Subcutaneous abdominal adipose tissue (tissue), 5 donors: ENCODE results near the gene KIDINS220.

ENCODE experiments used
- H3K27ac ChIP-seq: one replicate; pipeline ENCODE4 v1.7.0; 2013; ENCODE audit warnings: low read depth, mild to moderate bottlenecking, inconsistent platforms, low read length, moderate library complexity
- H3K27me3 ChIP-seq, 5 donors: one replicate each; pipeline ENCODE4 v1.7.0; 2013; ENCODE audit warnings: low read length in 5 of 5, inconsistent platforms in 1 of 5; ENCODE audit not compliant: control insufficient read depth in 5 of 5, insufficient read depth in 4 of 5
- H3K36me3 ChIP-seq, 5 donors: one replicate each; pipeline ENCODE4 v1.7.0; 2013; ENCODE audit warnings: low read length in 5 of 5; ENCODE audit not compliant: control insufficient read depth in 5 of 5, insufficient read depth in 5 of 5
- H3K4me1 ChIP-seq, 5 donors: one replicate each; pipeline ENCODE4 v1.7.0; 2013; ENCODE audit warnings: low read length in 5 of 5, mild to moderate bottlenecking in 3 of 5, moderate library complexity in 1 of 5; ENCODE audit not compliant: control insufficient read depth in 5 of 5, insufficient read depth in 5 of 5
- H3K4me3 ChIP-seq, 5 donors: one replicate each; pipeline ENCODE4 v1.7.0; 2013; ENCODE audit warnings: low read length in 5 of 5, low read depth in 1 of 5
- H3K9ac ChIP-seq, 5 donors: one replicate each; pipeline ENCODE4 v1.7.0; 2013; ENCODE audit warnings: low read length in 5 of 5, mild to moderate bottlenecking in 4 of 5, moderate library complexity in 3 of 5
- H3K9me3 ChIP-seq, 5 donors: one replicate each; pipeline ENCODE4 v1.7.0; 2013; ENCODE audit warnings: low read length in 5 of 5; ENCODE audit not compliant: control insufficient read depth in 5 of 5
- donor health status: healthy.
- donor health status: healthy.
- donor health status: healthy.
- donor health status: healthy.
- donor health status: healthy.

Gene KIDINS220

DNA sequence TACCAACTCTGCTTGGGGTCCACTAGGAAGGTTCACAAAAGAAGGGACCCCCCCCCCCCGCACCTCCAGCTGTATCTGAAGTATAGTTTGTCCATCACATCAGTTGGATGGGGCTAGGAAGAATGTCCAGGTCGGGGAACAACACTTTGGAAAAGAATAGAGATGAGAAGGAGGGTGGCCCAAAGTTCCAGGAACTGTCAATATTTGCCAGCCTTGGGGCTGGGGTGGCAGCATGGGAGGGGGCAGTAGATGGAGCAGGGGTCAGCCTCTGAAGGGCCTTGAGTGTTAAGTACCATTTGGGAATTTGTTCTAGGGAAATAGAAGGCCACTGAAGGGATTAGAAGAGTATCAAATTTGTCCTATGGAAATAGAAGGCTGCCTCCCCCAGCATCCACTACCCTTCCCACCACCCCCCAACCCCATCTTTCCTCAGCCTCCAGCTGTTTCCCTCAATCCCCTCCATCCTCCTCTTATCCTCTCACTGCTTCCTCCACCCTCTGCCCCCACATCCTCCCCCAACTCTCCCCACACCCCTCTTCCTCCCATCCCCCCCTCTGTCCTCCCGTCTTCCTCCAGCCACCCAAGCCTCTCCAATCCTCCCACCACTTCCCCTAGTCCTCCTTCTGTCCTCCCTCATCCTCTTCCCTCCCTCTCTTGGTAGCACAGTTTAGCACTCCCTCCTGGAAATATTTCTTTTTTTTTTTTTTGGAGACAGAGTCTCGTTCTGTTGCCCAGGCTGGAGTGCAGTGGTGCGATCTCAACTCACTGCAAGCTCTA is 2.0 kb upstream of the KIDINS220 start:
- Histone ChIP-seq H3K9ac (no peak overlapping the region), H3K4me1 (peaks cover 6 to 30% (median 29%) of the 10 kb centered on the region in 5 donors), H3K27ac (no peak overlapping the region), H3K27me3 (peaks cover 0 to 2% (median 0%) of the 10 kb centered on the region in 5 donors), H3K36me3 (no peaks in the 10 kb centered on the region), H3K4me3 (no peak overlapping the region), H3K9me3 (no peaks in the 10 kb centered on the region)

GRCh38 chr2:8837795-8838140 is 355 bp upstream of the KIDINS220 start:
- Histone ChIP-seq H3K9me3 (no peaks in the 10 kb centered on the region), H3K9ac (peak overlapping the region in 3 of 5 donors; percentile 23 to 60 (median 24)), H3K4me1 (peaks cover 6 to 43% (median 36%) of the 10 kb centered on the region in 5 donors), H3K27ac (no peak overlapping the region), H3K4me3 (peak overlapping the region; percentile 61 to 95 (median 94)), H3K27me3 (peaks cover 0 to 2% (median 0%) of the 10 kb centered on the region in 5 donors), H3K36me3 (no peaks in the 10 kb centered on the region)

GRCh38 chr2:8835279-8835678 is 2.1 kb downstream of the KIDINS220 start:
- H3K9me3 ChIP-seq: no peaks in the 10 kb centered on the region
- no peaks in the 10 kb centered on the region for H3K27me3 ChIP-seq
- peaks cover 6 to 43% (median 36%) of the 10 kb centered on the region in 5 donors for H3K4me1 ChIP-seq
- H3K27ac ChIP-seq: no peak overlapping the region
- H3K9ac ChIP-seq: no peak overlapping the region
- H3K36me3 ChIP-seq: no peaks in the 10 kb centered on the region
- peak overlapping the region in 1 of 5 donors; percentile 16 for H3K4me3 ChIP-seq

DNA sequence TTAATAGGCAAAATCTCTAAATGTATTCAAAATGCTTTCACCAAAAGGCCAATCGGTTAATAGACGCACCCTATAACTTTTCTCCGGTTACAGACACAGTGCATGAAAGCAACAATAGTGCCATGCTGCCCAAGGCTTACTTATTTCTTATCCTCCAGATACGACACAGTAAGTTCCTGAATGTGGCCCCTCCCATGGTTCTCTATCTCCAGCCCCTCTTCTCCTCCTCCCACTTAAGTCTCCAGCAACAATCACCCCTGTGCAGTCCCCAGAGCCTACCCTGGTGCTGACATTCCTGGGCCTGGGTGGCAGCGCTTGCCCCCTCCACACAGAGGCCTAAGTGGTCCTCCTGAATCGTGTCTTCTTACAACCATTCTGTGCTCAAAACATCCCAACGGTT is 3.6 kb downstream of the KIDINS220 start:
- H3K27ac ChIP-seq: no peak overlapping the region
- peaks cover 6 to 43% (median 36%) of the 10 kb centered on the region in 5 donors for H3K4me1 ChIP-seq
- no peaks in the 10 kb centered on the region for H3K27me3 ChIP-seq
- no peak overlapping the region for H3K9ac ChIP-seq
- H3K4me3 ChIP-seq: no peak overlapping the region
- H3K9me3 ChIP-seq: no peaks in the 10 kb centered on the region
- H3K36me3 ChIP-seq: no peaks in the 10 kb centered on the region

DNA sequence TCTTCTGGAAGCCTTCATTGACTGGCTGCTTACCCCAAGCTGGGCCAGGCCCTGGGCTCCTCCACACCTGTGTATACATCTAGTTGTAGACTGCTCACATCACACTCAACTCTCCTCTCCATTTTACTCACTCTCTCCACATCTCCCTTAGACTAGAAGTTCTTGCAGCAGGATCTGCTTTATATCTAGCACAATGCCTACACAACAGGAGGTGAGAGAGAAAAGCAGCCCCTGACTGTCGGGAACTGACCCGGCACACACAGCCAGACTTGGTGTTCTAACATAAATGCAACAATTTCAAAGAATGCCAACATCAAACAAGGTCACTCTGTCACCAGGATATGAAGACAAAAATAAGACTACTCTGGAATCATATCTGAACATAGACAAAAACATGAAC is 5.9 kb downstream of the KIDINS220 start:
- H3K36me3 ChIP-seq: peaks cover 0 to 5% (median 0%) of the 10 kb centered on the region in 5 donors
- H3K4me3 ChIP-seq: no peak overlapping the region
- no peak overlapping the region for H3K27ac ChIP-seq
- H3K9me3 ChIP-seq: no peaks in the 10 kb centered on the region
- no peaks in the 10 kb centered on the region for H3K27me3 ChIP-seq
- no peak overlapping the region for H3K9ac ChIP-seq
- H3K4me1 ChIP-seq: peaks cover 6 to 36% (median 28%) of the 10 kb centered on the region in 5 donors

DNA sequence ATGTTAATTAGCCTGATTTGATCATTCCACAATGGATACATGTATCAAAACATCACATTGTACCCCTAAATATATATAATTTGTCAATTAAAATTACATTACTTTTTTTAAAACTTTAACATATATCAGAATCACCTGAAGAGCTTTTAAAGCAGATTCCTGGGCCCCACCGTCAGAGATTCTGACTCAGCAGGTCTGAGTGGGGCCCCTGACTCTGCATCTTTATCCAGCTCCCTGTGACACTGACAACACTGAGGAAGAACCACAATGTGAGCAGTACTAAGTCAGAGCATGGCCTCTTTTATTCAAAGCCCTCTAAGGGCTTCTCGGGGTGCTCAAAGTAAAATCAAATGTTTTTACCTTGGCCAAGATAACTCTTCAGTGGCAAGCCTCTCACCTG is 9.7 kb downstream of the KIDINS220 start:
- Histone ChIP-seq H3K9me3 (no peaks in the 10 kb centered on the region), H3K36me3 (peaks cover 0 to 15% (median 8%) of the 10 kb centered on the region in 5 donors), H3K27ac (no peak overlapping the region), H3K27me3 (no peaks in the 10 kb centered on the region), H3K4me1 (no peaks in the 10 kb centered on the region), H3K9ac (no peak overlapping the region), H3K4me3 (no peak overlapping the region)

DNA sequence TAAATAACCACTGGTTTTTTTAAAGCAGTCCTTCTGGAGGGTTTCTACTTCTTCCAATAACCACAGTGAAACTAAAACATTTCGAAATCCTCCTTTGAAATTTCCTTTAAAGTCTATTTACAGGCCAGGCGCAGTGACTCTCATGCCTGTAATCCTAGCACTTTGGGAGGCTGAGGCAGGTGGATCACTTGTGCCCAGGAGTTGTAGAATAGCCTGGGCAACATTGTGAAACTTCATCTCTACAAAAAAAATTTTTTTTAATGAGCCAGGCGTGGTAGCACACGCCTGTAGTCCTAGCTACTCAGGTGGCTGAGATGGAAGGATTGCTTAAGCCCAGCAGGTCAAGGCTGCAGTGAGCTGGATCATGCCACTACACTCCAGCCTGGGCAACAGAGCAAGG is 15.2 kb downstream of the KIDINS220 start:
- Histone ChIP-seq H3K27me3 (no peaks in the 10 kb centered on the region), H3K9me3 (no peaks in the 10 kb centered on the region), H3K27ac (peak overlapping the region; percentile 10), H3K36me3 (peaks cover 9 to 25% (median 19%) of the 10 kb centered on the region in 5 donors), H3K4me3 (no peak overlapping the region), H3K9ac (no peak overlapping the region), H3K4me1 (peaks cover 0 to 15% (median 7%) of the 10 kb centered on the region in 5 donors)

GRCh38 chr2:8821276-8822217 is 15.9 kb downstream of the KIDINS220 start:
- Histone ChIP-seq H3K36me3 (peaks cover 9 to 26% (median 24%) of the 10 kb centered on the region in 5 donors), H3K9me3 (no peaks in the 10 kb centered on the region), H3K4me3 (no peak overlapping the region), H3K27me3 (no peaks in the 10 kb centered on the region), H3K4me1 (peaks cover 0 to 15% (median 7%) of the 10 kb centered on the region in 5 donors), H3K9ac (no peak overlapping the region), H3K27ac (peak overlapping the region; percentile 10)

DNA sequence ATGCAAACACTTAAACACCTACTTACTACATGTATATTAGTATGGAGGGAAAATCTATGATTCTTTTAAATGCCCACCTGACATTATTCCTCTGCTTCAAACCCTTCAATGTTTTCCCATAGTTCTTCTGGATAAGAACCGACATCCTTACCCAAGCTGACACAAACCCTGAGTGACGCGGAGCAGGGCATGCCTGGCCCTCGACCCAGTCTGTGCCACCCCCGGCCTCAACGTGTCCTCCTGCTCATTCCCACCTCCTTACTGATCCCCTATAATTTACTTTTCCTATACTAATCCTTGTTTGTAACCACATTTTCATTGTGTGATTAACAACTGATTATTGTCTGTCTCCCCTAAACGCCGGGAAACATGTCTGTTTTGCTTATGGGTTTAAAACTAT is 17.5 kb downstream of the KIDINS220 start:
- Histone ChIP-seq H3K36me3 (peaks cover 18 to 37% (median 26%) of the 10 kb centered on the region in 5 donors), H3K9me3 (no peaks in the 10 kb centered on the region), H3K4me3 (no peak overlapping the region), H3K4me1 (peaks cover 0 to 15% (median 7%) of the 10 kb centered on the region in 5 donors), H3K9ac (no peak overlapping the region), H3K27me3 (no peaks in the 10 kb centered on the region), H3K27ac (no peak overlapping the region)

- no peaks in the 10 kb centered on the region for H3K9me3 ChIP-seq
- no peak overlapping the region for H3K27ac ChIP-seq
- no peak overlapping the region for H3K4me3 ChIP-seq
- no peak overlapping the region for H3K9ac ChIP-seq
- no peaks in the 10 kb centered on the region for H3K27me3 ChIP-seq
- H3K36me3 ChIP-seq: peaks cover 19 to 37% (median 25%) of the 10 kb centered on the region in 5 donors
- peaks cover 0 to 15% (median 7%) of the 10 kb centered on the region in 5 donors for H3K4me1 ChIP-seq
These were observed 18.2 kb downstream of the KIDINS220 start for GRCh38 chr2:8819194-8819593.
